ENCODE measurements around the gene TM7SF3. TPM values are rescaled to one million over a fixed set of nuclear protein-coding genes. Genes with fewer than 3 reads are reported as not detected.

TM7SF3 gene
- total and polyA plus RNA-seq, 2 donors (not counting 3 experiments of a cell fraction or from before 2014, with no cell fraction given) = 54.8 to 70.7 TPM

GRCh38 chr12:26991826-26992225, 22.4 kb downstream of the TM7SF3 start:
- dilution Hi-C loops (cut with MboI; ENCODE audit: extremely low pct_ligation_motif_present, low sequenced_read_pairs) (no loop called here), intact Hi-C loops (cut with micrococcal nuclease) (no loop called here)
- Histone ChIP-seq H3K79me2 (ENCODE audit: control insufficient read depth, insufficient read depth, low read length) (no peaks in the 10 kb centered on the region), H3K27ac (ENCODE audit: insufficient read depth, low read depth, low read length) (no peak overlapping the region), H3K36me3 (ENCODE audit: control insufficient read depth in 2 of 2, extremely low read depth in 1 of 2, insufficient read depth in 2 of 2, low read length in 2 of 2) (peaks cover 4 to 5% of the 10 kb centered on the region in 2 experiments), H3K27me3 (ENCODE audit: control insufficient read depth in 2 of 2, insufficient read depth in 2 of 2, low read length in 2 of 2) (no peaks in the 10 kb centered on the region), H3K4me1 (ENCODE audit: control insufficient read depth, extremely low read depth, insufficient read depth, low read length) (no peaks in the 10 kb centered on the region), H3K9me1 (replicated peaks; ENCODE audit: control insufficient read depth, extremely low read depth, insufficient read depth, low read length) (no peaks in the 10 kb centered on the region), H3K9ac (replicated peaks; ENCODE audit: extremely low read depth, insufficient read depth, low read length) (no peak overlapping the region), H4K20me1 (replicated peaks; ENCODE audit: control insufficient read depth, extremely low read depth, insufficient read depth, low read length) (no peaks in the 10 kb centered on the region), H3K4me3 (replicated peaks in 1 of 3; ENCODE audit: insufficient read depth in 1 of 3, low read depth in 1 of 3, low read length in 3 of 3) (no peak overlapping the region), H3K4me2 (ENCODE audit: insufficient read depth, low read length) (no peak overlapping the region), H2AFZ (ENCODE audit: low read depth, low read length) (no peak overlapping the region), H3K9me3 (replicated peaks; ENCODE audit: control insufficient read depth, insufficient read depth, low read length) (no peaks in the 10 kb centered on the region)
- DNase-seq (ENCODE audit: low read depth, low spot score) (no peak), FAIRE-seq (no peak)
- no TSS peak for BruUV-seq (replicated peaks)
- ChIA-PET CTCF (no interaction called here), POLR2A (no interaction called here)
- TF ChIP-seq CTCF (IDR thresholded peaks at IDR 0.05; ENCODE audit: extremely low read depth in 1 of 2, insufficient read depth in 1 of 2, low read depth in 1 of 2, low read length in 2 of 2) (no peak), GATA2 (IDR thresholded peaks at IDR 0.05; ENCODE audit: insufficient read depth, insufficient read length, low read depth, low read length) (no peak)

DNA sequence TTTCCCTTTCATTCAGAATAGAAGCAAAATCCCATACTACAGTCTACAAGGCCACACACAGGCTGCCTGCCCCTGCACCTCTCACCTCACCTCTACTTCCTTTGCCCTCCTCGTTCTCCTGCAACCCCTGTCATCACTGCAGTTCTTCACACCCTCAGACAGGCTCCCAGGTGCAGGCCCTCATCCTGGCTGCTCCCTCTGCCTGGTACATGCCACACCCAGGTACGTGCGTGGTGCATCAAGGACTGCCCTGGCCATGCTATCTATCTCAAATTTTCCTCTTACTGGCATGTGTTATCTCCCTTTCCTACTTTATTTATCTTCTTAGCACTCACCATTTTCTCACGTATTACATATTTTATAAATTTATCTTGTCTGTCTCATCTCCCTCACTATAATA, 24.3 kb downstream of the TM7SF3 start:
- no peak overlapping the region for H3K27ac ChIP-seq (ENCODE audit: insufficient read depth, low read depth, low read length)
- no peaks in the 10 kb centered on the region for H4K20me1 ChIP-seq (replicated peaks; ENCODE audit: control insufficient read depth, extremely low read depth, insufficient read depth, low read length)
- no peaks in the 10 kb centered on the region for H3K79me2 ChIP-seq (ENCODE audit: control insufficient read depth, insufficient read depth, low read length)
- FAIRE-seq = no peak
- no peaks in the 10 kb centered on the region for H3K9me3 ChIP-seq (replicated peaks; ENCODE audit: control insufficient read depth, insufficient read depth, low read length)
- ChIA-PET POLR2A (no interaction called here), CTCF (no interaction called here)
- no TSS peak for BruUV-seq (replicated peaks)
- no peak for DNase-seq (ENCODE audit: low read depth, low spot score)
- TF ChIP-seq, protein P1, sequence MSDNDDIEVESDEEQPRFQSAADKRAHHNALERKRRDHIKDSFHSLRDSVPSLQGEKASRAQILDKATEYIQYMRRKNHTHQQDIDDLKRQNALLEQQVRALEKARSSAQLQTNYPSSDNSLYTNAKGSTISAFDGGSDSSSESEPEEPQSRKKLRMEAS (IDR thresholded peaks at IDR 0.05; ENCODE audit: insufficient read depth, insufficient read length) = no peak
- TF ChIP-seq GATA2 (IDR thresholded peaks at IDR 0.05; ENCODE audit: insufficient read depth, insufficient read length, low read depth, low read length) = no peak
- TF ChIP-seq CTCF (IDR thresholded peaks at IDR 0.05; ENCODE audit: extremely low read depth in 1 of 2, insufficient read depth in 1 of 2, low read depth in 1 of 2, low read length in 2 of 2) = no peak
- no peak for TF ChIP-seq FOS (IDR thresholded peaks at IDR 0.05; ENCODE audit: borderline replicate concordance, insufficient read depth, low read length)
- no peak for TF ChIP-seq MYC (IDR thresholded peaks at IDR 0.05; ENCODE audit: low read depth, low read length)
- no peak for TF ChIP-seq POLR2A (IDR thresholded peaks at IDR 0.05; ENCODE audit: low read depth, low read length)
- TF ChIP-seq POLR2AphosphoS5 (IDR thresholded peaks at IDR 0.05; ENCODE audit: insufficient read depth, low read depth, low read length) = no peak
- TF ChIP-seq EZH2 (IDR thresholded peaks at IDR 0.05; ENCODE audit: borderline replicate concordance, low read depth, low read length, severe bottlenecking) = no peak
- no peak for TF ChIP-seq JUN (IDR thresholded peaks at IDR 0.05; ENCODE audit: borderline replicate concordance, insufficient read depth, insufficient read length, low read depth)
- H3K9ac ChIP-seq (replicated peaks; ENCODE audit: extremely low read depth, insufficient read depth, low read length) = no peak overlapping the region
- dilution Hi-C loops (cut with MboI; ENCODE audit: extremely low pct_ligation_motif_present, low sequenced_read_pairs) (no loop called here), intact Hi-C loops (cut with micrococcal nuclease) (no loop called here)
- H3K9me1 ChIP-seq (replicated peaks; ENCODE audit: control insufficient read depth, extremely low read depth, insufficient read depth, low read length) = no peaks in the 10 kb centered on the region
- H3K4me1 ChIP-seq (ENCODE audit: control insufficient read depth, extremely low read depth, insufficient read depth, low read length) = no peaks in the 10 kb centered on the region
- H3K27me3 ChIP-seq (ENCODE audit: control insufficient read depth in 2 of 2, insufficient read depth in 2 of 2, low read length in 2 of 2) = no peaks in the 10 kb centered on the region
- H3K36me3 ChIP-seq (ENCODE audit: control insufficient read depth in 2 of 2, extremely low read depth in 1 of 2, insufficient read depth in 2 of 2, low read length in 2 of 2) = peaks cover 0 to 2% of the 10 kb centered on the region in 2 experiments
- no peak overlapping the region for H2AFZ ChIP-seq (ENCODE audit: low read depth, low read length)
- H3K4me3 ChIP-seq (replicated peaks in 1 of 3; ENCODE audit: insufficient read depth in 1 of 3, low read depth in 1 of 3, low read length in 3 of 3) = no peak overlapping the region
- H3K4me2 ChIP-seq (ENCODE audit: insufficient read depth, low read length) = no peak overlapping the region

Data from endothelial cell of umbilical vein (primary cell).